HAP-1 (cell line): ENCODE measurements around the gene LITAFD.

Source experiments
- DNase-seq, 2 experiments: peaks; one replicate each; pipeline ENCODE4 v3.0.0-alpha.2; 2016 to 2020; ENCODE audit warnings: low spot score in 2 of 2
- H3K27me3 ChIP-seq: fragments of 250-450 bp; sonication (Bioruptor Pico); 2 replicates; pipeline ENCODE4 v1.5.1; 2020; ENCODE audit warnings: low read depth, mild to moderate bottlenecking, moderate library complexity
- H3K36me3 ChIP-seq: fragments of 250-450 bp; sonication (Bioruptor Pico); replicated peaks from 2 replicates; pipeline ENCODE4 v1.5.1; 2020; ENCODE audit warnings: mild to moderate bottlenecking
- H3K4me1 ChIP-seq: fragments of 250-450 bp; sonication (Bioruptor Pico); 2 replicates; pipeline ENCODE4 v1.5.1; 2020; ENCODE audit warnings: mild to moderate bottlenecking
- H3K4me3 ChIP-seq: fragments of 250-450 bp; sonication (Bioruptor Pico); 2 replicates; pipeline ENCODE4 v1.5.1; 2020; ENCODE audit warnings: mild to moderate bottlenecking, moderate library complexity
- H3K9me3 ChIP-seq: fragments of 250-450 bp; sonication (Bioruptor Pico); 2 replicates; pipeline ENCODE4 v1.5.1; 2020; ENCODE audit warnings: mild to moderate bottlenecking, moderate library complexity
- in situ Hi-C: fragments of 300-500 bp; cut with MboI; formaldehyde crosslinking; loops from 3 replicates; pipeline ENCODE4 v1.14.3; 2020; ENCODE audit warnings: low sequenced_read_pairs, inconsistent platforms, mixed read lengths

LITAFD gene

GRCh38 chr16:8850279-8850885 lies 31.8 kb upstream of the LITAFD start:
- Histone ChIP-seq H3K27me3 (no peaks in the 10 kb centered on the region), H3K4me1 (no peaks in the 10 kb centered on the region), H3K36me3 (peaks cover 78% of the 10 kb centered on the region), H3K4me3 (no peak overlapping the region), H3K9me3 (no peaks in the 10 kb centered on the region)
- in situ Hi-C loops, result no loop called here
- no peak for DNase-seq

- no peak for DNase-seq
- no peaks in the 10 kb centered on the region for H3K27me3 ChIP-seq
- no peaks in the 10 kb centered on the region for H3K9me3 ChIP-seq
- no peak overlapping the region for H3K4me3 ChIP-seq
- peaks cover 83% of the 10 kb centered on the region for H3K36me3 ChIP-seq
- no peaks in the 10 kb centered on the region for H3K4me1 ChIP-seq
- in situ Hi-C loops, result no loop called here
Observed at GRCh38 chr16:8851761-8852403, 30.3 kb upstream of the LITAFD start.

GRCh38 chr16:8852534-8852933 lies 29.6 kb upstream of the LITAFD start:
- H3K36me3 ChIP-seq, result peaks cover 82% of the 10 kb centered on the region
- no peak overlapping the region for H3K4me3 ChIP-seq

DNA sequence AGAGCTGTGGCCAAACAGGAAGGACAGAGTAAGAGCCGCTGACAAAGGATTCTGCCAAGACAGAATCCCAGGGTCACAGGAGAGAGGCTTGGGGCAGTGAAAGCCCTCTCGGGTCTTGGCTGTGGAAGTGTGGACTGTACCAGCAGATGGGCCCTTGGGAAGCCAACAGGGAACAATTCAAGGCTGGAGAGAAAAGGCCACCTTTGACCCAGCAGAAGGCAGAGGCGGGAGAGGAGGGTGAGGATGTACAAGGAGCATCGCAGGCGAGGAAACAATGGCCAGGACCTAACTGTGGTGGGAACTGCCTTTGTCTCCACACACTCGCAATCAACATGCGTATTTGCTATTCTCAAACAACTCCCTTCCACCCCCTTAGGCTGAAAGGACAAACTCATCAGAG lies 29.0 kb upstream of the LITAFD start:
- H3K27me3 ChIP-seq, result no peaks in the 10 kb centered on the region
- in situ Hi-C loops, result no loop called here
- no peak overlapping the region for H3K4me3 ChIP-seq
- DNase-seq, result no peak
- no peaks in the 10 kb centered on the region for H3K9me3 ChIP-seq
- peaks cover 85% of the 10 kb centered on the region for H3K36me3 ChIP-seq
- no peaks in the 10 kb centered on the region for H3K4me1 ChIP-seq

More at GRCh38 chr16:8852534-8852933, 29.6 kb upstream of the LITAFD start:
- DNase-seq, result no peak
- in situ Hi-C loops, result no loop called here
- no peaks in the 10 kb centered on the region for H3K27me3 ChIP-seq
- H3K9me3 ChIP-seq, result no peaks in the 10 kb centered on the region
- H3K4me1 ChIP-seq, result no peaks in the 10 kb centered on the region

GRCh38 chr16:8853611-8854010 lies 28.5 kb upstream of the LITAFD start:
- peaks cover 85% of the 10 kb centered on the region for H3K36me3 ChIP-seq
- DNase-seq, result no peak
- no peaks in the 10 kb centered on the region for H3K27me3 ChIP-seq
- no peak overlapping the region for H3K4me3 ChIP-seq
- in situ Hi-C loops, result no loop called here
- no peaks in the 10 kb centered on the region for H3K4me1 ChIP-seq
- no peaks in the 10 kb centered on the region for H3K9me3 ChIP-seq

- Histone ChIP-seq H3K4me3 (no peak overlapping the region), H3K9me3 (no peaks in the 10 kb centered on the region), H3K4me1 (no peaks in the 10 kb centered on the region), H3K36me3 (peaks cover 85% of the 10 kb centered on the region), H3K27me3 (no peaks in the 10 kb centered on the region)
- DNase-seq, result no peak
- in situ Hi-C loops, result no loop called here
Observed at GRCh38 chr16:8854298-8854948, 27.7 kb upstream of the LITAFD start.

DNA sequence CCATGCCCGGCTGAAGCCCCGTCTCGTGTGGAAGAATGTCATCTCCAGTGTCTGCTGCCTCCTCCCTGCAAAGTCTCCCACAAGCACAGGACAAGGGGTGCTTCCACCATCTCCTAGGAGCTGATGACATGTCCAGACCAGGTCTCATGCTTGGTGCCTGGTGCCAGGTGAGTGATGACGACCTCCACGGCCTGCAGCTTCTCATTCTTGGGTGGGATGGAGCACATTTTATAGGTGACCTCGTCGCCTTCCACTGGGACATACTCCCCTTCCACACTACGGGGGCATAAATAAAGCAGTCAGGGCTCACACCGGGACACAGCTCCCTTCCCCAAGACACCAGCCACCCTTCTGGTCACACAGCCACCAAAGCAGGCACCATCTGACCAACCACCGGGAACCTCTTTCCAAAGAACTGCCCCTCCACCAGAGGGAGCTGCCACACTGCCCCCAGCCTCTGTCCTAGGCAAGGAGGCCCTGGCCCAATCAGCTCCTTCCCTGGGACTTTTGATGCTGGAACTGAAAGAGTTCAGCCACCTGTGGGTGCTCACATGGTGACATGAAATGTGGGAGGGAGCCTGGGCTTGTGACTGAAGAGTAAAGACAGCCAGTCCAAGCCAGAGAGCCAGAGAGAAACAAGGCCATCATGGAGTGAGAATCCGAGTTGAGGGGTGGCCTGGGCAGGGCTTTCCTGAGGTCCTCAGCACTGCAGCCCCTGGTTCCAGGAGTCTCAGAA lies 26.9 kb upstream of the LITAFD start:
- in situ Hi-C loops, result no loop called here
- Histone ChIP-seq H3K4me3 (no peak overlapping the region), H3K4me1 (no peaks in the 10 kb centered on the region), H3K27me3 (no peaks in the 10 kb centered on the region), H3K9me3 (no peaks in the 10 kb centered on the region), H3K36me3 (peaks cover 80% of the 10 kb centered on the region)
- DNase-seq, result no peak

DNA sequence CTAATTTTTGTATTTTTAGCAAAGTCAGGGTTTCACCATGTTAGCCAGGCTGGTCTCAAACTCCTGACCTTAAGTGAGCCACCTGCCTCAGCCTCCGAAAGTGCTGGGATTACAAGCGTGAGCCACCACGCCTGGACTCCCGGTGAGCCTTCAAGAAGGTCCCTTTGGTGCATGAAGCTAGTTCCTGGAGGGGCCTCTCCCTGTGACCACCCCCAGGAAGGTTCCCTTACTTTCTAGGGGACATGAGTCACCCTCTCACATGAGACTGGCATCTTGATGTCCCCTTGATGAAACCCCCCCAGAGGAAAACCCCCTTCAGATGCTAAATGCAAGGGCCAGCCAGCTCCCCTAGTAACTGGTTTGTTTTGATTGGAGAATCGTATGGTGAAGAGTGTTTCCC lies 26.2 kb upstream of the LITAFD start:
- Histone ChIP-seq H3K4me3 (no peak overlapping the region), H3K9me3 (no peaks in the 10 kb centered on the region), H3K36me3 (peaks cover 73% of the 10 kb centered on the region), H3K4me1 (no peaks in the 10 kb centered on the region), H3K27me3 (no peaks in the 10 kb centered on the region)
- DNase-seq, result no peak
- in situ Hi-C loops, result no loop called here

GRCh38 chr16:8858994-8859912 lies 22.9 kb upstream of the LITAFD start:
- Histone ChIP-seq H3K9me3 (no peaks in the 10 kb centered on the region), H3K4me3 (no peak overlapping the region), H3K36me3 (peaks cover 51% of the 10 kb centered on the region), H3K4me1 (no peaks in the 10 kb centered on the region), H3K27me3 (no peaks in the 10 kb centered on the region)
- in situ Hi-C loops, result no loop called here
- no peak for DNase-seq

DNA sequence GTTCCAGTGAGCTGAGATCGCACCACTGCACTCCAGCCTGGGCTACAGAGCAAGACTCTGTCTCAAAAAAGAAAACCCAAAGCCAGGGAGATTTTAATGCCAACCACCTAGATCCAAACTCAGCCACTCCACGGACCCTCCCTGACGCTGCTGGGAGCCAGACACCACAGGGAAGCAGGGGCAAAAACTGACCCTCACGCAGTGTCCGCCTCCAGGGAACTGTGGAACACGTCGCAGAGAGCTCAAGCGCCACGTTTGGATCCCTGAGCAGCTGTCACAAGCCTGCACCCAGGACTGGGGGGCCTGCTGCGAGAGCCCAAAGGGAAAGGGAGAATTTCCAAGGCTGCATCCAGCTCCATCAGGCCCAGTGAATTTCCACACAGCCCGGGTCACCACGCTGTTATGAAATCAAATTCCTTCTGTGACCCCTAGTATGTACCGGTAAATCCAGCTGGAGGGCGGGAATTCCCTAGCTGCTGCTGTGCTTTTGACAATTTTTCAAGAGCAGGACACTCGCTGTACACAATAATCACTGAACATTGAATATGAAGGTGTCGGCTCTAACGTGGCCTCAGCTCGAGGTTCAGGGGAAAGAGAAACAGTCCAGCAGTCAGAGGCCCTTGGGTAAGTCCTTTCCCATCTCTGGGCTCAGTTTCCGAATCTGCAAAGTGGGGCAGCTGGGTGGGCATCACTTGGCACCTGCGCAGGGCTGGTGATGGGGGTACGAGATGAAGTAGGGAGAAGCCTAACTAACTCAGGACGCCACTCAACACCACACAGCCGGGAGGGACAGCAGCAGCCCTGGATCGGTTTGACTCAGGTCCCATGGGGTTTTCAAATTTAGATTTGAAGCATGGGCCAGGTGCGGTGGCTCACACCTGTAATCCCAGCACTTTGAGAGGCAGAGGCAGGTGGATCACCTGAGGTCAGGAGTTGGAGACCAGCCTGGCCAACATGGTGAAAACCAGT lies 22.0 kb upstream of the LITAFD start:
- in situ Hi-C loops, result no loop called here
- Histone ChIP-seq H3K27me3 (no peaks in the 10 kb centered on the region), H3K4me3 (no peak overlapping the region), H3K36me3 (peaks cover 45% of the 10 kb centered on the region), H3K4me1 (peaks cover 8% of the 10 kb centered on the region), H3K9me3 (no peaks in the 10 kb centered on the region)
- DNase-seq, result no peak

GRCh38 chr16:8861563-8862308 lies 20.4 kb upstream of the LITAFD start:
- Histone ChIP-seq H3K36me3 (peaks cover 32% of the 10 kb centered on the region), H3K4me1 (peaks cover 20% of the 10 kb centered on the region), H3K4me3 (no peak overlapping the region), H3K9me3 (no peaks in the 10 kb centered on the region), H3K27me3 (no peaks in the 10 kb centered on the region)
- no peak for DNase-seq
- in situ Hi-C loops, result no loop called here
